ENCODE measurements around the gene ADH4. TPM values are rescaled to one million over a fixed set of nuclear protein-coding genes. Genes with fewer than 3 reads are reported as not detected.

ADH4 gene
- total and polyA plus RNA-seq, 12 donors: 0.31 to 10.7 (median 1.4) TPM; not detected in 2

DNA sequence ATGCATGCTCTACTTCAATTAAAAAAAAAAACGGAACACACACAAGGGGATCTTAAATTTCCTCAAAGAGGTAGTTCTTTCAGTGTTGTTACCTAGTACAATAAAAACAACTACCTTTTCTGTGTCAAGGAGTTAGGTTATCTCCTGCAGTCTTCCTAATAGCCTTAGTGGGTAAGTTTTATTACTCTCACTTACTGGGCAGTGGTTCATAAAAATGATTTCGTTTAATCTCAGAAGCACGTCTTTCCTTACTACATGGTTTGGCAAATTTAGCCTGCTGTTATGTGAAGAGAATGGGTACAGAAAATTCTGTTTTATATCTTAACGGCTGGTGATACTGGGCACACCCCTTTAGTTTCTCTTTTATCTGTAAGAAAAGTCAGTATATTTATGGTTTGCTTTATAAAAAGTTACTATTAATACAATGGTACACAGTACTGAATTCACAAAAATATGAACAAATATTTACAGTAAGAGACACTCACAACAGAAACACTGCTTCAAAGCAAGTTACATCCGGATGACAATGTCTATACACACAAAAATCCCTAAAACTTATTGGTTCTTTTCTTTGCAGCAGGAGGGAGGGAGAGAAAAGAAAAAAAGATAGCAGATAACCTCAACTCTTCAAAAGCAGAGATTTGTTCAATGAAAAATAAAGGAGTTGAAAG lies 64.3 kb downstream of the ADH4 start:
- H3K27ac ChIP-seq: no peak overlapping the region

DNA sequence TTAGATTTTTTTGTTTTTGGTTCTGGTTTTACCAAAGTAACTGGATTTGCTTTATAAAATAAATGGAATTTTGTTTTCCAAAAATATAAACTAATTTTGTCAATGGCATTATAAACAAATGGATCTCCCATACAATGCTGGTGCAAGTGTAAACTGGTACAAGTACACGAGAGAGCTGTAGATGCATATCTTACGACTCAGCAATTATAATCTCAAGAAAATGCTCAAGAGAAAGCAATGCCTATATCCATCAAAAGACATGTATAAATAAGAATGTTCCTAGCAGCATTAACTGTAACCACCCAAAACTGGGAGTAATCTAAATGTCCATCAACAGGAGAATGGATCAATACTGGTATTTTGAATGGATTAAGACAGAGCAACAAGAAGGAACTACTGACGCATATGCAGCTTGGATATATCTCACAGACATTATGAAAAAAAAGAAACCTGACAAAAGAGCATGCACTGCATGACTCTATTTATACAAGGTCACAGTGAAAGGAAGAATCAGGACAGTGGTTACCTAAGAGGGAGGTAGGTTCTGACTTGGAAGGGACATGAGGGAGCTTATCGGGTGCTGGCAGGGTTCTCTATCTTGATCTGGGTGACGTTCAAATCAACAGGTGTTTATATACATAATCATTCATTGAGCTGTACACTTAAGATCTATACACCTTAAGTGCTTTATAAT lies 65.0 kb downstream of the ADH4 start:
- H3K9me3 ChIP-seq (replicated peaks in 1 of 3): no peaks in the 10 kb centered on the region
- 70 to 82% (median 77%) methylated on average over 5 of the region's 5 CpGs for WGBS, 4 donors
- H3K4me3 ChIP-seq: no peak overlapping the region
- TF ChIP-seq, protein P1, sequence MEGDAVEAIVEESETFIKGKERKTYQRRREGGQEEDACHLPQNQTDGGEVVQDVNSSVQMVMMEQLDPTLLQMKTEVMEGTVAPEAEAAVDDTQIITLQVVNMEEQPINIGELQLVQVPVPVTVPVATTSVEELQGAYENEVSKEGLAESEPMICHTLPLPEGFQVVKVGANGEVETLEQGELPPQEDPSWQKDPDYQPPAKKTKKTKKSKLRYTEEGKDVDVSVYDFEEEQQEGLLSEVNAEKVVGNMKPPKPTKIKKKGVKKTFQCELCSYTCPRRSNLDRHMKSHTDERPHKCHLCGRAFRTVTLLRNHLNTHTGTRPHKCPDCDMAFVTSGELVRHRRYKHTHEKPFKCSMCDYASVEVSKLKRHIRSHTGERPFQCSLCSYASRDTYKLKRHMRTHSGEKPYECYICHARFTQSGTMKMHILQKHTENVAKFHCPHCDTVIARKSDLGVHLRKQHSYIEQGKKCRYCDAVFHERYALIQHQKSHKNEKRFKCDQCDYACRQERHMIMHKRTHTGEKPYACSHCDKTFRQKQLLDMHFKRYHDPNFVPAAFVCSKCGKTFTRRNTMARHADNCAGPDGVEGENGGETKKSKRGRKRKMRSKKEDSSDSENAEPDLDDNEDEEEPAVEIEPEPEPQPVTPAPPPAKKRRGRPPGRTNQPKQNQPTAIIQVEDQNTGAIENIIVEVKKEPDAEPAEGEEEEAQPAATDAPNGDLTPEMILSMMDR (IDR thresholded peaks at IDR 0.05): no peak
- no peak for TF ChIP-seq POLR2A (IDR thresholded peaks at IDR 0.05)
- intact Hi-C loops (cut with DNase I): no loop called here
- H3K4me1 ChIP-seq (replicated peaks in 1 of 2): no peaks in the 10 kb centered on the region
- no peaks in the 10 kb centered on the region for H3K27me3 ChIP-seq
- peaks cover 0 to 85% of the 10 kb centered on the region in 2 donors for H3K36me3 ChIP-seq (replicated peaks in 1 of 2)
- no peak overlapping the region for H3K27ac ChIP-seq
- no peak for DNase-seq

More for the DNA sequence above, 64.3 kb downstream of the ADH4 start:
- Histone ChIP-seq H3K27me3 (no peaks in the 10 kb centered on the region), H3K36me3 (replicated peaks in 1 of 2) (peaks cover 0 to 85% of the 10 kb centered on the region in 2 donors), H3K4me1 (replicated peaks in 1 of 2) (peaks cover 0 to under 1% of the 10 kb centered on the region in 2 donors), H3K9me3 (replicated peaks in 1 of 3) (no peaks in the 10 kb centered on the region), H3K4me3 (no peak overlapping the region)
- 85 to 91% (median 90%) methylated on average over 5 of the region's 5 CpGs for WGBS, 4 donors
- intact Hi-C loops (cut with DNase I): no loop called here
- no peak for TF ChIP-seq POLR2A (IDR thresholded peaks at IDR 0.05)
- TF ChIP-seq, protein P1 (IDR thresholded peaks at IDR 0.05): no peak
- no peak for DNase-seq

DNA sequence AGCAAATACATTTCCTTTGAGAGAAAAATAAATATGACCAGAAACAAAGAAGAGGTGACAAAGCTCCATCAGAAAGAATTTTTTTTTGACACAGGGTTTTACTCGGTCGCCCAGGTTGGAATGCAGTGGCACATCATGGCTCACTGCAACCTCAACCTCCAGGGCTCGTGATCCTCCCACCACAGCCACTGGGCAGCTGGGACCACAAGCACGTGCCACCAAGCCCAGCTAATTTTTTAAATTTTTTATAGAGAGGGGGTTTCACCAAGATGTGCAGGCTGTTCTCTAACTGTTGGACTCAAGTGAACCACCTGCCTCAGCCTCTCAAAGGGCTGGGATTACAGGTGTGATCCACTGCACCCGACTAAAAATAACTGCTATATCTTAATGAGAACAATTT lies 65.8 kb downstream of the ADH4 start:
- no peaks in the 10 kb centered on the region for H3K4me1 ChIP-seq (replicated peaks in 1 of 2)
- peaks cover 0 to 85% of the 10 kb centered on the region in 2 donors for H3K36me3 ChIP-seq (replicated peaks in 1 of 2)
- WGBS, 4 donors: 84 to 94% (median 91%) methylated on average over 5 of the region's 5 CpGs
- H3K27ac ChIP-seq: no peak overlapping the region
- H3K9me3 ChIP-seq (replicated peaks in 1 of 3): no peaks in the 10 kb centered on the region
- DNase-seq: no peak
- no peaks in the 10 kb centered on the region for H3K27me3 ChIP-seq
- no peak overlapping the region for H3K4me3 ChIP-seq
- TF ChIP-seq POLR2A (IDR thresholded peaks at IDR 0.05): no peak
- TF ChIP-seq, protein P1 (IDR thresholded peaks at IDR 0.05): no peak
- intact Hi-C loops (cut with DNase I): no loop called here

DNA sequence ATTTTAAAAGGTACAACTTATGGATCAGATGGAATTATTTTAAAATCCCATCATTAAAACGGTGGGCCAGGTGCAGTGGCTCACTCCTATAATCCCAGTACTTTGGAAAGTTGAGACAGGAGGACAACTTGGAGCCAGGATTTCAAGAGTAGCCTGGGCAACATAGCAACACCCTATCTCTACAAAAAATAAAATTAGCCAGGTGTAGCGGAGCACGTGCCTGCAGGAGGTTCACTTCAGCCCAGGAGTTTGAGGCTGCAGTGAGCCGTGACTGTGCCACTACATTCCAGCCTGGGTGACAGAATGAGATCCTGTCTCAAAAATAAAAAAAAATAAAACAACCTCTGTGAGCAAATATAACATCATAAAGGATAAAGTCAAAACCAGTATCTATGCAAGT lies 66.9 kb downstream of the ADH4 start:
- DNase-seq: no peak
- no peaks in the 10 kb centered on the region for H3K9me3 ChIP-seq (replicated peaks in 1 of 3)
- H3K36me3 ChIP-seq (replicated peaks in 1 of 2): peaks cover 0 to 79% of the 10 kb centered on the region in 2 donors
- no peak overlapping the region for H3K27ac ChIP-seq
- TF ChIP-seq POLR2A (IDR thresholded peaks at IDR 0.05): no peak
- TF ChIP-seq, protein P1 (IDR thresholded peaks at IDR 0.05): no peak
- intact Hi-C loops (cut with DNase I): no loop called here
- no peaks in the 10 kb centered on the region for H3K27me3 ChIP-seq
- WGBS, 4 donors: 93 to 95% (median 94%) methylated on average over 4 of the region's 4 CpGs
- H3K4me1 ChIP-seq (replicated peaks in 1 of 2): no peaks in the 10 kb centered on the region
- H3K4me3 ChIP-seq: no peak overlapping the region
